ENCODE results near the gene ACSM3.
"Not testable (repeated sequence)": the region's sequence is repeated elsewhere in the genome, so short reads cannot be mapped to it uniquely, and the experiment has no call there.

ACSM3 gene, protein sequence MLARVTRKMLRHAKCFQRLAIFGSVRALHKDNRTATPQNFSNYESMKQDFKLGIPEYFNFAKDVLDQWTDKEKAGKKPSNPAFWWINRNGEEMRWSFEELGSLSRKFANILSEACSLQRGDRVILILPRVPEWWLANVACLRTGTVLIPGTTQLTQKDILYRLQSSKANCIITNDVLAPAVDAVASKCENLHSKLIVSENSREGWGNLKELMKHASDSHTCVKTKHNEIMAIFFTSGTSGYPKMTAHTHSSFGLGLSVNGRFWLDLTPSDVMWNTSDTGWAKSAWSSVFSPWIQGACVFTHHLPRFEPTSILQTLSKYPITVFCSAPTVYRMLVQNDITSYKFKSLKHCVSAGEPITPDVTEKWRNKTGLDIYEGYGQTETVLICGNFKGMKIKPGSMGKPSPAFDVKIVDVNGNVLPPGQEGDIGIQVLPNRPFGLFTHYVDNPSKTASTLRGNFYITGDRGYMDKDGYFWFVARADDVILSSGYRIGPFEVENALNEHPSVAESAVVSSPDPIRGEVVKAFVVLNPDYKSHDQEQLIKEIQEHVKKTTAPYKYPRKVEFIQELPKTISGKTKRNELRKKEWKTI

DNA sequence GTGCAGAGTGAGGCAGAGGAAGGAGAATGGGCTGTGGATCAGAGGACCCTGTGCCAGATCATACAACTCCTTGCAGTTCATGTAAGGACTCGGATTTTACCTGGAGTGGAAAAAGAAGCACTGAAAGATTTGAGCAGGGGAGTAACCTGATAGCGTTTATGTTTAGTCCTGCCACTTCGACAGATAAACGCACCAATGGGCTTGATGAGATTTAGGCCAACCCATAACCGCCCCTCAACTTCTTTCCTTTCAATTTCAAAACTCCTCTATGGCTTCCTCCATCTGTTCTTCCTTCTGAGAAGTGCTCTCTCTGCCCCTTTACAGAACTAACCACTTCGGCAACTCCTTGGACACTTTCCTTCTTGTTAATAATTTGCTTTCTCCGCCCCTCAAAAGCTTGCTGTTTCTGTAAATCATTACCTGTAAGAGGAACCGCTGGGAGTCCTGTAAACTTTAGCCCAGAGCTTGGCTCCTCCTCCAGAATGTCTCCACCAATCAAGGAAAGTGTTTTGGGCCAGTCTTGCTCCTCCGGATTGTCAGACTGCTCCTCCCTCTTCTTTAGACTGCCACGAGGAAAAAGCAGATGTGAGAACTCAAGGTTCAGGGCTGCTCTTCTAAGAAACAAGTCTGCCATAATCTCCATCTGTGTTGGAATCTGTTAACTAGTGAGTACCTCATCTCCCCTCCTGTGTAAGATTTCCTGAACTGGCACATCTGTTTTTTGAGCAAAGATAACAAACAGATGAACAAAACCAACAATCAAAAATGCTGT lies at the start of gene ACSM3:
ACSM3 (plus strand) TSS at position 554 of the 772 bp plus-strand sequence. CDS start 6,021 bp downstream, outside the sequence.
- peak; percentile 20 for DNase-seq (ENCODE audit: low read depth)

DNA sequence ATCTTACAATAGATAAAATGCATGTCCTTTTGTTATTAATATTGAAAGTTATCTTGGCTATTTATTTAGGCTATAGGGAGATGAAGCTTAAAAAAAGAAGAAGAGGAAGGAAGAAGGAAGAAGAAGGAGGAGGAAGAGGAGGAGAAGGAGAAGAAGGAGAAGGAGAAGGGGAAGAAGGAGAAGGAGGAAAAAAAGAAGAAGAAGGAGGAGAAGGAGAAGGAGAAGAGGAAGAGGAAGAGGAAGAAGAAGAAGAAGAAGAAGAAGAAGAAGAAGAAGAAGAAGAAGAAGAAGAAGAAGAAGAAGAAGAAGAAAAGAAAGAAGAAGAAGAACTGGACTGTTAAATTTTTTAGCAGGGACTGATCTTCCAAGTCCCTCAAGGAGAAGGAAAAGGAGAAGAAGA lies 46.1 kb upstream of the ACSM3 start:
- DNase-seq (ENCODE audit: low read depth), result not testable (repeated sequence)

DNA sequence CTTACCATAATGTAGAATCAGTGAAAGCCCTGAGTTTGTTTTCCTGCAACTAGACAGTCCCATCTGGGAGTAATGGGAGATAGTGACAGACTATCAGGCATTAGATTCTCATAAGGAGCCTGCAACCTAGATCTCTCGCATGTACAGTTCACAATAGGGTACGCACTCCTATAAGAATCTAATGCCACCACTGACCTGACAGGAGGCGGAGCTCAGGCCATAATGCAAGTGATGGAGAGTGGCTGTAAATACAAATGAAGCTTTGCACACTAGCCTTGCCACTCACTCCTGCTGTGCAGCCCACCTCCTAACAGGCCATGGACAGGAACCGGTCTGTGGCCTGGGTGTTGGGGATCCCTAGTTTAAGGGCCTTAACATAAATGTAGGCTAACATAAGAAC lies 43.6 kb upstream of the ACSM3 start:
- no peak for DNase-seq (ENCODE audit: low read depth)

DNA sequence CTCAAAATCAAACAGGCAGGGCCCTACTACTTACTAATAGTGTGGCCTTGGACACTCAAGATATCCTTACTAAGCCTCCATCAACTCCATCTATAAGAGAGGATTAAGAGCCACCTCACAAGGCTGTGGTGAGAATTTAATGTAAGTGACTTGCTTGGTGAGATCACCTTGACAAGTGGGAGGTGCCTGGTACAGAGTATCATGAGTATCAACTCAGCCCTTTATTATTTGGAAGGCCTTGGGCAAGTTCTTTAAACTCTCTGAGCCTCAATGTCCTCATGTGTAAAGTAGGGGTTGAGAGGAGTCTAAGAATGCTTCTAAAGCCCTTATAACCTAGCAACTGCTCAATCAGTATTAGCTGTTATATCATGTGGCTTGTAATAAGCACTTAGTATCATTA lies 37.2 kb upstream of the ACSM3 start:
- DNase-seq (ENCODE audit: low read depth), result no peak

DNA sequence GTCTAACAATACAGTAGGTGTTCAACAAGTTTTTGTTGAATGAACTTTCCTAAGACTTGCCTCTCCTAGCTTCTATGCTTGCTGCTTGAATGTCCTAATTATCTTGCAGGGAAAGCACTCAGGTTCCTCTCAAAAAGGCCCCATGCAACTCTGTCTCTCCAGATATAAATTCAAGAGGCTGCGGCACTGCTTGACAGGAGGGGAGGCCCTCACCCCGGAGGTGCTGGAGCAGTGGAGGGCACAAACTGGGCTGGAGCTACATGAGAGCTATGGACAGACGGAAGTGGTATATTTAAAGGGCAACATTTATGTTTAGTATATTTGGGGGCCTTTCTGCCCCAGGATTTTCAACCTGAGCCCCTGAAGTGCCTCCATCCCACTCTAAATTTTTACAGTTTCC lies 36.6 kb upstream of the ACSM3 start:
- no peak for DNase-seq (ENCODE audit: low read depth)

DNA sequence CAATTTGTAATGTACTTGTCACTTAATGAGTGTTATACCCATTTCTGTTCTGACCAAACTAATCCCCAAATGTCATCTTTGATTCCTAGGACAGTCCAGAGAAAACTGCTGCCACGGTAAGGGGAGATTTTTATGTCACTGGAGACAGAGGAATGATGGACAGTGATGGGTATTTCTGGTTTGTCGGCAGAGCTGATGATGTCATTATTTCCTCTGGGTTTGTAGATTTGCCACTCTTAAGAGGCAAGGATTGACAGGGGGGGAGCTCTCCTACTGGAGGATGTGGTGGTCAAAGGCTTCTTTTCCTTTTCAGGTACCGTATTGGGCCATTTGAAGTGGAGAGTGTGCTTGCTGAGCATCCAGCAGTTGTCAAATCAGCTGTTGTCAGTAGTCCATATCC lies 34.7 kb upstream of the ACSM3 start:
- no peak for DNase-seq (ENCODE audit: low read depth)

DNA sequence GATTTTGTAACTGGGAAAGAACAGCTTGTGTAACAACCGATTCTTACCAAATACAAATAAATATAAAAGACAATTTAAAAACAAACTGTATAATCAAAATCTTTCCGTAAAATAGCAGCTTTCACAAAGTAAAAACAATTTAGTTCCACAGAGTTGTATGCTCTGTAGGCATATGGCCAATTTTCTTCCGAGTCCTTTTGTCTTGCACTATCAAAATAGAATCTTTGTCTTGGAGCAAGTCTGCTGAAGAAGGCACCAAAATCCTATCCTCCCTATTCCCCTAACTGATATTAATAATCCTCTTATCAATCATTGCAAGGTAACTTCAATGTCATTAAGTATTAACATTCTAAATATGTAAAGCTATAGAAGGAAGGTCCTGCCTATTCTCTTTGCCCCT lies 29.8 kb upstream of the ACSM3 start:
- no peak for DNase-seq (ENCODE audit: low read depth)

DNA sequence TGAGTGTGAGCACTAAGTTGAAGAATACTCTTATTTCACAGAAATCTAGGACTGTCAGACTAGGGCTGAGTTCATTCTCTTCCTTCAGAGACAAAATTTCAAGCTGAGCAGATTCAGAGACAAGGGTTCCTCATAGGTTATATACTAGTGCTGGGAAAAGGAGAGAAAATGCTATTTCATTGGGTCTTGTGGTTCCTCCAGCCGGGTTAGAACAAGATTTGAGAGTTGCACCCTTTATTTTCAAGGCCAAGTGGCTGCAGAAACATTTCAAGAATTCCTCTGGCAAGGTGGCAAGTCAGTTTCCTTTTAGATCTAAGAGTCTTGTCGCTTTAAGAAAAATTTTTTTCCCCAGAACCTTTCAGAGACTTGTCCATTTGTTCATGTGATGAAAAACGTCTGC lies 29.0 kb upstream of the ACSM3 start:
- no peak for DNase-seq (ENCODE audit: low read depth)

DNA sequence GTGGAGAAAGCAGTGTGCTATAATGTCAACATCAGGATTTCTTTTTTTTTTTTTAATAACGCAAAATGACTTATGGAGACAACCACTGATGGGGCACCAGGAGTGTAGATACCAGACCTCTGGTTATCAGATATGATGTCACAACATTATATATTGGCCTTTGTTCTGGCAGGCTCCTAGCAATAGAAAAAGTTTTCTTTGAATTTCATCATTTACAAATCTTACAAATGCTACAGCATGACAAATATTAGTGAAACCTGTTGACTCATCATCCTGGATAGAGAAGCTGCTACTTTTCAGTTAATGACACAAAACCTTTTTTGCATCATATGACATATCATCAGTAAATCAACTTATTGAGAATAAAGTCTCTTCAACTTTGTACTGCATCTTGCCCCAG lies 28.3 kb upstream of the ACSM3 start:
- no peak for DNase-seq (ENCODE audit: low read depth)

DNA sequence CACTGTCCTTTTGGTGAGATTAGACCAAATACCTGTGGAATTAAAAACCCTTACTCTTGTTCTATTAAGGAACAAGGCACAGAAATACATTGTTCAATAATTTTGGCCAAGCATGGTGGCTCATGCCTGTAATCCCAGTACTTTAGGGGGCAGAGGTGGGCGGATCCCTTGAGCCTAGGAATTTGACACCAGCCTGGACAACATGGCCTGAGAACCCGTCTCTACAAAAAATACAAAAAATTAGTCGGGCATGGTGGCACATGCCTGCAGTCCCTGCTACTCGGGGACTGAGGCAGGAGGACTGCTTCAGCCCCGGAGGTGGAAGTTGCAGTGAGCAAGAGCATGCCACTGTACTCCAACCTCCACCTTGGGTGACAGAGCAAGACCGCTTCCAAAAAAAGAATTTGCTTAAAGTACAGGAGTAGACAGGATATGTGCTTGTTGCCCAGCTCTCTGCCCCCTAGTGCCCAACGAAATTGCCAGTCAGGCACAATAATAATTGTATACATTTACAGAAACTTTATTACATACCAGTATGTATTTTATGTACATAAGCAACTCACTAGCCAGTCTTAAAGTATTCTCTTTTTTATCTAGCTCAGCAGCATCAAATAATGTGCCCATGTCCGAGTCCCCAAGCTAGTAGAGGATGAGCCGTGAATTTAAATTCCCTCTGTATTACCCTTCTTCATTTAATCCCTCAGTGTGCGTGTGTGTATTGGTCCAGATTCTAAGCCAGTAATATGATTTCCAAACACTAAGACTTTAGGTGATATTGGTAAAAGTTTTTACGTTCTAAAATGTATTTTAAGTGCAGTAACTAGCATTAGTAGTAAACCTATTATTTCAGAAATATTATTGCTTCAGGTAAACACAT lies 23.6 kb upstream of the ACSM3 start:
- DNase-seq (ENCODE audit: low read depth), result no peak

DNA sequence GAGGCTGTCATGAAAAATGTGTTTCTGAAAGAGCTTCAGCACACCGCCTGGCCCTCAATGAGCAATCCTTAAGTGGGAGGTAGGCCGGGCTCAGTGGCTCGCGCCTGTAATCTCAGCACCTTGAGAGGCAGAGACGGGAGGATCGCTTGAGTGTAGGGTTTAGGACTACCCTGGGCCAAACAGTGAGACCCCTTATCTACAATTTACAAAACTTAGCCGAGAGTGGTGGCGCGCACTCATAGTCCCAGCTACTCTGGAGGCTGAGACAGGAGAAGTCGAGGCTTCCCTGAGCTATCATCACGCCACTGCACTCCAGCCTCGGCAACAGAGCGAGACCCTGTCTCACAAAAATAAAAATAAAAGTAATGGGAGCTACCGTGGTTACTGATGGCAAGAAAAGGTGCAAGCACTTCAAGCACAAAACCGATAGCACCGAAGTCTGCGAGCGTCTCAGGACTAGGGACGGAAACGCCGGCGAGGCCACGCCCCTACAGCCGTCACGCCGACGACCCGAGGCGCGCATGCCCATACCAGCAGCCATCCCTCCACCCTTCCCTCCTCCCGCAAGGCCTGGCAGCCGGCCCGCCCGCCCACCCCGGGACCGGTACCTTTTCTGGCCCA lies 22.8 kb upstream of the ACSM3 start:
- peak; percentile 82 for DNase-seq (ENCODE audit: low read depth)

DNA sequence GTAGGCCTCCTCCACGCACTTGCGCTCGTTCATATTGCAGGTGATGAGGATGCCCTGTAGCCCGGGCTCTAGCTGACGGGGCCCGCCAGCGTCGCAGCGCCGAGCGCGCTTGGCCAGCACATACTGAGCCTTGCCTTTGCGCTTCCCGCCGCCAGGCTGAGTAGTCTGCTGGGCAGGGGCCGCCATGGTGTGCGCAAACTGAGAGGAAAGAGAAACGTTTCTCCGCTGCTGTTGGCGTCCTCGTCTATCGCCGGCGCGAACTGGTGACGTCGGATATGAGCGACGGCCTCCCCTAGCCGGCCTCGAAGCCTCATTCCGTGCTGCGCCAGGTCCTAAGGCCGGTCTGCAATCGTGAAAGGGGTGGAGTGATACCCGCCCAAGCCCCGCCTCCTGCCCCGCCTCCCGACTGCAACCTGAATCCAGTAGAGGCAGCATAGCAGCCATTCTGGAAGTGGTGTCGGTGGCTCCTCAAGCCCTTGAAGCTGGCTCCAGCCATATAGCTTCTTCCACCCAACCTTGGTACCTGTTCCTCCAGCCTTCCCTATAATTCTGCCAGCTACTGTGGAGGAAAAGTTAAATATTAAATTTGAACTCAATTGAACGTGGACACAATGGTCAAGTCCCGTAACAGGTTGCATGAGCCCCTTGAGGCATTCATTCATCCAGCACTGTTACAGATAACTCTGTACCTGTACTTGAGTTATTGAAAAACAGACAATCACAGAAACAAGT lies 22.1 kb upstream of the ACSM3 start, which contains the start of gene THUMPD1:
THUMPD1 (minus strand) TSS at position 265 of the 732 bp plus-strand sequence; CDS start at position 186, 79 bp downstream.
- peak; percentile 98 for DNase-seq (ENCODE audit: low read depth)

DNA sequence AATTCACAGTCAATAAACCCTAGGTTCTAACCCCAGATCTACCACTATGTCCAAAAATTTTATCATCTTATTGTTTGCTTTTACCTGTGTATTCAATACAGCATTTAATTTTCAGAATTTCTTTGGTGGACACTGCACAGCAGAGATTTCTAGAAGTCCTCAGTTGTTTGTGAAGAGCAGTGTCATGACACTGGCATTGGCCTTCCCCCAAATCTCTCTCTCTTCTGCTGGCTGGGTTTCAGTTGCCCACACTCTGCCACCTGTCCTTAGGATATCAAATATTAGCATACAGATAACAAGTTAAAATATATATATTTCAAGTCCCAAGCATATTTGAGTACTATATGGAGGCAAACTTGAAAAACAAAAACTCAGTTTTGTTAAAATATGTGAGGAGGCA lies 20.2 kb upstream of the ACSM3 start:
- DNase-seq (ENCODE audit: low read depth), result no peak

DNA sequence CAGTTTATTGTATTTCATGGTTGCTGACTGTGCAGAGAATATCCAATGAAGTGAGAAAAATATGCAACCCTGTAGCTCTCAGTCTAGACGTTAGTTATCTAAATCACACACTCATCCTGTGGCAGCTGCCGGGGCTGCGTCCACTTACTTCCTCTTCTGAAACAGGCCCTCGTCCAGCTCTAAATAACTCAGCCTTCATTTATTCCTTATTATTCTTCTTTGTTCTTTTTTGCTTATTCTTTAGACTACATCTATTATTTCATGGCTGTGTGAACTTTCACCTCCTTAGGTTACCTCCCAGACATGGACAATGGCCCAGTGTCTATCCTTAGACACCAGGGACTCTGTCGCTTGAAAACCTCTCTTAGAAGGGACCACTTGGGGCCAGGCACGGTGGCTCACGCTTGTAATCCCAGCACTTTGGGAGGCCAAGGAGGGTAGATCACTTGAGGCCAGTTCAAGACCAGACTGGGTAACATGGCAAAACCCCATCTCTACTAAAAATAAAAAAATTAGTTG lies 18.8 kb upstream of the ACSM3 start:
- DNase-seq (ENCODE audit: low read depth), result no peak

DNA sequence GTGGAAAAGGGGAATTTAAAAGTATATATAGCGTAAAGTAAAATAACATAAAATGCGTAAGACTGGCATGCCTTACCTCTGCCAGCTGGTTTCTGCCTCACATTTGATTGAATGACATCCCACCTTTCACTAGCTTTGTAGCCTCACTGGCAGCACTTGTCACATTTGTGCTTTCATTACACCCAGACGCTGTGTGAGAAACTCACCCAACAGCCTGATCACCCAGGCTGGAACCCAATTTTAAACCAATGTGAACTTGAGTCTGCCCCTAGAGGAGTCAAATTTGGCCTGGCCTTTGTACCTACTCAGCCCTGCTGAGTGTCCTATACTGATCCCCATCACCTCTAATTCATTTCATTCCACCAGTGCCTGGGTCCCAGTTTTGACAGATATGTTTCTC lies 17.4 kb upstream of the ACSM3 start:
- no peak for DNase-seq (ENCODE audit: low read depth)

DNA sequence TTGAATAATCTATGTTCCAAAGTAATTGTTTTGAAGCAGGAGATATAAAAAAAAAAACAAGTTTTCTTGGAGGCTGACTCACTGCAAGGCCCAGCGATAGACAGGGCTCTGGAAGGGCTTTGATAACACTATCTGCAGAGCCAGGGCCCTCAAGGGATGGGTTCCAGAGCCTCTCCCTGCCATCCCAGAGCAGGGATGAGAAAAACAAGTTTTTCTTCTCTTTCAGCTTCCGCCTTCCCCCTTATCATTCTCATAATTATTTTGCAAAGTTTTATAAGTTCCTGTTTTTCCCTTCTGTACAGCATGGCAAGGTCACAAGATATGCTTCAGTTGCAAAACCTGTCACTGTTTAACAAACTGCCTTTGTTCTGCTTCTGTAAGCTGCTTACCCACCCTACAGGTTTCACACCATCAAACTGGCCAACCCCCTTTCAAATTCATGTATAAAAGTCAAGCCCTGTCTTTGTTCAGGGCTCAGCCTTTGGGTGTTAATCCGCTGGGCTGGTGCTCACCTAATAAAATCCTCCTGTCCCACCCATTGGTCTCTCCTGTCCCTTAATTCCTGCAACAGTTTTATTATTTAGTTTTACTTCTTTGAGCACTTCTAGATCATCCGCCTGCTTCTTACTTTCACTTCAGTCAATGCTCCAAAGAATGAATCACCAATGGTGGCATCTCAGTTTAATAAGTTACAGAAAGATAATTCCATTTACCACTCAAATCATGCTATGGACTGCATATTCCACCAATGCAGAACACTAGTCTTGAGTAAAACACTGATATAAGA lies 16.6 kb upstream of the ACSM3 start:
- no peak for DNase-seq (ENCODE audit: low read depth)

DNA sequence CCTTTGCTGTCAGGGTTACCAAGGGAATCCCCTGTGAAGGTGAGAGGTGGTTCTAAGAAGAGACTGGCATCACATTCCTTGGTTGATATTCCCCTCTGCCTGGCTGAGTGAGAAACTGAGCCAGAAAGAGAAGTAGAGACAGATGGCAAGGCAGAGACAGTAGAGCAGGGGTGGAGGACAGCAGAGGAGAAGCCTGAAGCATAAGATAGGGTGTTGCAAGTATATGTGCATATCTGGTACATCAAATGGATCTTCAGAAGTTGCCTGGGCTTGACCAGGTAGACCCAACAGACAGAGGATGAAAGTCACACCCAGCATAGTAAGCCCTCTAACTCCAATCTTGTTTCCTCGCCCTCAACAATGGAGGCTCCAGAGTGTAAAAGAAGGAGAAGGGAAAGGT lies 14.3 kb upstream of the ACSM3 start:
- DNase-seq (ENCODE audit: low read depth), result no peak

DNA sequence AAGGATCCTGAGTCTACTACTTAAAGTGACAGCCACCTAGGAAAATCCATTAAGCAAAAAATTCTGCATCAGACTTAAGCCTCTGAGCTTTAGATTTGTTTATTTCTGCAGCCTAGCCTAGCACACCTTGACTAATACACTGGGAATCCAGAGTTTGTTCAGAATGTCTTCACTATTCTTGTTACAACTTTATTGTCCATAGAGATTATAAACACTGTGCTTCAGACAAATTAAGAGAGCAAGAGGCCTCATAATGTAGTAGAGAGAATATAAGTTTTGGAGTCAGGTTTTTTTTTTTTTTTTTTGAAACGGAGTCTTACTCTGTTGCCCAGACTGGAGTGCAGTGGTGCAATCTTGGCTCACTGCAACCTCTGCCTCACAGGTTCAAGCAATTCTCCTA lies 13.3 kb upstream of the ACSM3 start:
- no peak for DNase-seq (ENCODE audit: low read depth)

DNA sequence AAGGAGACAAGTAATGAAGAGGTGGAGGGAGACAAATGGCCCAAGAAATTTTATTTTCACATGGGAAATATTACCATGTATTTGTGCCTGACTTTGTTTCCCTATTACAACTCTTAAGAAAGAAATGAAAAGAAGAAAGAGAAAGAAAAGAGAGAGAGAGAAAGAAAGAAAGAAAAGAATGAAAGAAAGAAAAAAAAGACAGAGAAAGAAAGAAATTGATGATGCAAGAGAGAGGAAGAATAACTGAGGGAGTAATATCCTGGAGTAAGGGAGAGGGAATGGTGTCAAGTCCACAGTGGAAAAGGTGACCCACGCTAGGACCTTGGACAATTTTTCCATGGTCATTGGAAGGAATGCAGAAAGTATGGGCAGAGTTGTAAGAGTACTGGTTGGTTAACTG lies 10.1 kb upstream of the ACSM3 start:
- DNase-seq (ENCODE audit: low read depth), result no peak

DNA sequence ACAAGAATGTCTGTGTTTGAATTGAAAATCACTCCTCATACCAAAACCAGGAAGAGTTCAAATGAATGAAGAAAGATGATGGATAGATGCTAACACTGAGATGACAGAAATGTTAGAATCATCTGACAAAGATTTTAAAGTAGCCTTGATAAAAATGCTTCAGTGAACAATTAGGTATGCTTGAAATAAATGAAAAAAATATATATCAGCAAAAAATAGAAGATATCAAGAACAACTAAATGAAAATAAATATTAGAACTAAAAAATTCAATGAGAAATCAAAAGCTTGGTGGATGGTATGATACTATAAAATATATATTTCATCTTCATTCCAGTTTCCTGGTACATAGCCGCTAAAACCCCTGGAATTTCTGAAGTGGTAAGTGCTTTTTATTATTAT lies 8.6 kb upstream of the ACSM3 start:
- no peak for DNase-seq (ENCODE audit: low read depth)
